ENCODE measurements around the gene KCNQ5.
"Not testable (repeated sequence)": the region's sequence is repeated elsewhere in the genome, so short reads cannot be mapped to it uniquely, and the experiment has no call there.

KCNQ5 gene

GRCh38 chr6:73145690-73146089 lies 523.8 kb downstream of the KCNQ5 start:
- no peak for DNase-seq

- no peak for DNase-seq
Observed at GRCh38 chr6:73151732-73152131, 529.9 kb downstream of the KCNQ5 start.

- no peak for DNase-seq
Observed at GRCh38 chr6:73152556-73152955, 530.7 kb downstream of the KCNQ5 start.

GRCh38 chr6:73152966-73153757 lies 531.3 kb downstream of the KCNQ5 start:
- DNase-seq = no peak

- DNase-seq = no peak
Observed at GRCh38 chr6:73156793-73157767, 535.2 kb downstream of the KCNQ5 start.

GRCh38 chr6:73157870-73158269 lies 536.0 kb downstream of the KCNQ5 start:
- DNase-seq = no peak

- no peak for DNase-seq
Observed at GRCh38 chr6:73169111-73169510, 547.2 kb downstream of the KCNQ5 start.

GRCh38 chr6:73169633-73170032 lies 547.8 kb downstream of the KCNQ5 start:
- DNase-seq = no peak

- no peak for DNase-seq
Observed at GRCh38 chr6:73174646-73175045, 552.8 kb downstream of the KCNQ5 start.

- DNase-seq = no peak
Observed at GRCh38 chr6:73176057-73176456, 554.2 kb downstream of the KCNQ5 start.

GRCh38 chr6:73177221-73177944 lies 555.5 kb downstream of the KCNQ5 start:
- no peak for DNase-seq

GRCh38 chr6:73180076-73180738 lies 558.3 kb downstream of the KCNQ5 start:
- no peak for DNase-seq

- peak; percentile 29 for DNase-seq
Observed at GRCh38 chr6:73180763-73181619, 559.1 kb downstream of the KCNQ5 start.

GRCh38 chr6:73182021-73182607 lies 560.2 kb downstream of the KCNQ5 start:
- DNase-seq = no peak

GRCh38 chr6:73193302-73193701 lies 571.4 kb downstream of the KCNQ5 start:
- not testable (repeated sequence) for DNase-seq

- no peak for DNase-seq
Observed at GRCh38 chr6:73194744-73195143, 572.9 kb downstream of the KCNQ5 start.

- DNase-seq = no peak
Observed at GRCh38 chr6:73200247-73200646, 578.4 kb downstream of the KCNQ5 start.

- no peak for DNase-seq
Observed at GRCh38 chr6:73200735-73201134, 578.9 kb downstream of the KCNQ5 start.

- no peak for DNase-seq
Observed at GRCh38 chr6:73203098-73203497, 581.2 kb downstream of the KCNQ5 start.

- no peak for DNase-seq
Observed at GRCh38 chr6:73204252-73204651, 582.4 kb downstream of the KCNQ5 start.

- no peak for DNase-seq
Observed at GRCh38 chr6:73207221-73207837, 585.5 kb downstream of the KCNQ5 start.

Data from NCI-H2081 treated with DMSO at 0.1 percent for 48 hours (cell line).